HG03442 (cell line): ENCODE data around the gene UCK2.
A peak's percentile ranks its signal among the peaks of the same experiment; 100 is the strongest.

Experiments used
- ATAC-seq: cut with Tn5 transposase; IDR thresholded peaks from one replicate; pipeline ENCODE4 v1.9.1; 2021; ENCODE audit warnings: mild to moderate bottlenecking, moderate library complexity; ENCODE audit not compliant: unreplicated experiment

Gene UCK2

DNA sequence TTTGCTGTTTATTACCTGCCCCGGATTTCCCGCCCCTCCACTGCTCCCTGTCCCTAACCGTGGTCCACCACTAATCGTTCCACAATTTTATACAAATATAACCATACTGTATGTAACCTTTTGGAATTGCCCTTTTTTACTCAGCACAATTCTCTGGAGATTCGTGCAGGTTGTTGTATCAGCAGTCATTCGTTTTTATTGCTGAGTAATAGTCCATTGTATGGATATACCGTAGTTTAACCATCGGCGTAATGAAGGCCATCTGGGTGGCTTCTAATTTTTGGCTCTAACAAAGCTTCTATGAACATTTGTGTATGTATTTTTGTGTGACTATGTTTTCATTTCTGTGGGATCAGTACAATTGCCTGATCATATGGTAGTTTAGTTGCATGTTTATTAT lies 50.0 kb downstream of the UCK2 start:
- ATAC-seq, result no peak

DNA sequence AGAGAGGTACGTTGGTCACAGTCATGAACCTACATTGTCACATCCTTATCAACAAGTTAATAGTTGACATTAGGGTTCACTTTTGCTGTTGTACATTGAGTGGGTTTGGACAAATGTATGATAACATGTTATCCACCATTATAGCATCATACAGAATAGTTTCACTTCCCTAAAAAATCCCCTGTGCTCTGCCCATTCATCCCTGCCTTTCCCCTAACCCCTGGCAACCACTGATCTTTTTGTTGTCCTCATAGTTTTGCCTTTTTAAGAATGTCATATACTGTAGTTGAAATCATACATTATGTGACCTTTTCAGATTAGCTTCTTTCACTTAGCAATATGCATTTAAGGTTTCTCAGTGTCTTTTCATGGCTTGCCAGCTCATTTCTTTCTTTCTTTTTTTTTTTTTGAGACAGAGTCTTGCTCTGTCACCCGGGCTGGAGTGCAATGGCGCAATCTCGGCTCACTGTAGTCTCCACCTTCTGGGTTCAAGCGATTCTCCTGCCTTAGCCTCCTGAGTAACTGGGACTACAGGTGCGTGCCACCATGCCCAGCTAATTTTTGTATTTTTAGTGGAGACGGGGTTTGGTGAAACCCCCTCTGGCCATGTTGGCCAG lies 50.6 kb downstream of the UCK2 start:
- peak; percentile 71 for ATAC-seq

DNA sequence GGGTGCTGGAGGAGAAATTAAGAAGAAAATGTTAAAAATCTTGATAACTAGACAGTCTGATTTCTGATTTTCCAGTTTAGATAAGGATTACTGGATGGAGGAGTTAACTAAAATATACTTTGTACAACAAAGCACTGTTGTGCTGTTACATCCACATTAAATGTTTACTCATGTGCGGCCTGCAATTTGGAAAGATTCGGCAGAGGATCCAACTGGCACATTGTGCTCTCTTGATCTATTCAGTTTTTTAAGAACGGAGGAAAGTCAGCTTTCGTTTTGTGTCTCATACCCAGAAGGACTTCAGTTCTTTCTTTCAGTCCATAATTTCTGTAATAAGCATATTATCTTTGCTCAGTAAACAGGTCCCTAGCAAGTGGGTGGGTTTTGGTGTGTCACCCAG lies 52.5 kb downstream of the UCK2 start:
- ATAC-seq, result no peak

DNA sequence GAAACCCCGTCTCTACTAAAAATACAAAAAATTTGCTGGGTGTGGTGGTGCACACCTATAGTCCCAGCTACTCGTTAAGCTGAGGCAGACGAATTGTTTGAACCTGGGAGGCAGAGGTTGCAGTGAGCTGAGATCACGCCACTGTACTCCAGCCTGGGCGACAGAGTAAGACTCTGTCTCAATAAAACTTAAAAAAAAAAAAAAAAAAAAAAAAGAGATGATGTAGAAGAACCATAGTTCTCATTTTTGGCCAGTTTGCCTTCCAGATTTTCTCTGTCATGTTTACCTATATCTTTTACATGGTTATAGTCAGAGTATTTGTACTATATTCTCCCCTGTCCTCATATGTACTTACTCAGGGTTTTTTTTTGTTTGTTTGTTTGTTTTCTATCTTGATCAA lies 53.6 kb downstream of the UCK2 start:
- ATAC-seq, result no peak

DNA sequence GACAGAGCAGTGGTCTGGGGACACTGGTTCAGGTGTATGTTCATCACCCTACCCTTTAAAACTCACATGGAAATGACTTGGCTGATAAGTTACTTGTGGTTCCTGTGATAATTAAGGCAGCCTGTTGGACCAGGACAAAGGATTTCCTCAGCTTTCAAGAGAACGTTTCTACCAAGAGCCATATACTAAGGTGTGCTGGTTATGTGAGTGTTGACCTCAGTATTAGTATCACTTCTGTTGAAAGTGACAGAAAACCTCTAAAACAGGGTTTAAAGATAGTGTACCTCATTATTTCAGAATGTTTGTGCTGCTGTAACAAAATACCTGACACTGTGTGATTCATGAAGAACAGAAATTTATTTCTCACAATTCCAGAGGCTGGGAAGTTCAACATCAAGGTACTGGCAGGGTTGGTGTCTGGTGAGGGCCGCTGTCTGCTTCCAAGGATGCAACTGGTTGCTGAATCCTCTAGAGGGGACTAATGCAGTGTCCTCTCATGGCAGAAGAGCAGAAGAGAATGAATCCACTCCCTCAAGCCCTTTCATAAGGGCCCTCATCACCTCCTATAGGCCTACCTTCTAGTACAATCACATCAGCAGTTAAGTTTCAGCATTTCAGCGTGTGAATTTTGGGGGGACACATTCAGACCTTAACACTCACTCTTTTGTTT lies 54.9 kb downstream of the UCK2 start:
- ATAC-seq, result no peak

DNA sequence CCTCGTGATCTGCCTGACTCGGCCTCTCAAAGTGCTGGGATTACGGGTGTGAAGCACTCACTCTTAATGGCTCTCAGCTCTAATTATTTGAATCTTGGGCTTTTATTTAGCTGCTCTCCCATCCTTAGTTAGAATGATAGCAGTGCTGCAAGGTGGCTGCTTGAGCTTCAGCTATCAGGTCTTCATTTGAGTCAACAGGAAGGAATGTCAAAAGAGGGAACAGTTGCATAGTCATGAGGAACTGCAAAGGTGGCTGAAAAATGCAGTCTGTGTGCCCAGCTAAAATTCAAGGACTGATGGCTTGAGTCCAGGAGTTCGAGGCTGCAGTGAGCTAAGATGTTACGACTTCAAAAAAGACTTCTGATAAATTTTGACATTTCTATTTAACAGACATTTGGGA lies 55.6 kb downstream of the UCK2 start:
- ATAC-seq, result no peak

DNA sequence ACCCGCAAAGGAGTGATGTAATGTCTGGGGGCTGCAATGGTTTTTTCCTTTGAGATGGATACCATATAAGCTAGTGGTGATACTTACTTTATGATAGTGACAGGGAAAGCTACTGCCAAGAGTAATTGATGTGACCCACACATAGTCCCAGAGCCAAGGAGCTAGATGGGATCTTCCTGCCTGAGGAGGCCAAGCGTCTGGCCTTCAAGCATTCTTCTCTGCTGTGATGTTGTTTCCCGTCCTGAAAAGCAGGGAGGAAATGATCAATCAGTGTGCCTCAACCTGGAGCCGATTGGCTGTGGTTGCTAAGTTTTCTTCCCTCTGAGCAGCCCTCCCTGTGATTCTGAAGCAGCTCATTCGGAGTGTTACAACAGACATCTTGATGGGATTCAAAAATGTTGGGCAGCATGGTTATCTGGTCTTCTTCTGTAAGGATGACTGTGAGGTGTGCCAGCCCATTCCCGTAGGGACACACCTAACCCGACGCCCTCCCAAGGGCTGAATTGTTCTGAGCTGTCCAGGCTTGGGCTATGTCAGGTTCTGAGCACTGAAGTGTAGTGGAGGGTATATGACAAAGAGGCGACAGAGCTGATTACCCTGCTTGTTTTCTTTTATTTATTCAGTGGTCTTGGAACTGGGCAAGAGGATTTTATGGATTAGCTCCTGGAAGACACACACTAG lies 56.7 kb downstream of the UCK2 start:
- no peak for ATAC-seq

DNA sequence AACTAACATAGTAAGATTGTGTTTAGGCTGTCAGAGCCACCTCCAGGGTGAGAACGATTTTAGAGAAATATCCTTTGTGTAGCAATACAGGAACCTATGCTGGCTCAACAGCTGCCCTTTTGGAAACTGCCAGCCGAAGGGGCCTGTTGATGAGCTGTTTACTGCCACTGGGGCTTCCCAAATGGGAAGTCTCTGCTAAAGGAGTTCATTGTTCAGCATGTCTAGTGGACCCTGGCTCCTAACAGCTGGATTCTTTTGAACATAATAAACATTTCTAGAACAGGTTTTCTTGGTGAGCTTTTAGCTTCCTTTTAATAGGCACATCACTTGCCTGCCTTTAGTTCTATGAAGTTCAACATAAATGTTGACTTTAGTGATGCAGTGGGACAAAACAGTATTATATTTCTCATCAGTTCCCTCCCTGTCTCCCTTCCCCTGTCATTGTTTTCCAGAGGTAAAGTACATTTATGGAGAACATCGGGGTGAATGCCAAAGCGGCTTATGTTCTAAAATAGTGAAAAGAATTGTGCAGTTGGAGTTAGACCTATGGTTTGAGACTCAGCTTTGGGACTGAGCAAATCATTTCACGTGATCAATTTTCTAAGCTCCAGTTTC lies 57.4 kb downstream of the UCK2 start:
- no peak for ATAC-seq

DNA sequence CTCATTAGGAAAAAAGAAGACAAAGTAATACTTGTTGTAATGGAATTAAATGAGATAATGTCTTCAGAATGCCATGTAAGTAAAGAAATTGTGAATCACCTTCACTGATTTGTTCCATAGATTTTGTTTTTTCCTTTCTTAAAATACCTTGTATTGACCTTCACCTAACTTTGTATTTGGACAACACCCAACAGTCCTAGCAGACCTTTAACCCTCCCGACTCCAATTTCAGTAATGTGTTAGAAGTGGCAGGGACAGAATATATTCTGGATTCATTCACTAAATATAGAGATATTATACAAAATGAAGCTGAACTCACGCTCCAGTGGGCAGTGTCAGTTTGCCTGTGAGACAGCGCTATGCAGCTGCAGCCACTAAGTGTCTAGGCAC lies 57.9 kb downstream of the UCK2 start:
- no peak for ATAC-seq

DNA sequence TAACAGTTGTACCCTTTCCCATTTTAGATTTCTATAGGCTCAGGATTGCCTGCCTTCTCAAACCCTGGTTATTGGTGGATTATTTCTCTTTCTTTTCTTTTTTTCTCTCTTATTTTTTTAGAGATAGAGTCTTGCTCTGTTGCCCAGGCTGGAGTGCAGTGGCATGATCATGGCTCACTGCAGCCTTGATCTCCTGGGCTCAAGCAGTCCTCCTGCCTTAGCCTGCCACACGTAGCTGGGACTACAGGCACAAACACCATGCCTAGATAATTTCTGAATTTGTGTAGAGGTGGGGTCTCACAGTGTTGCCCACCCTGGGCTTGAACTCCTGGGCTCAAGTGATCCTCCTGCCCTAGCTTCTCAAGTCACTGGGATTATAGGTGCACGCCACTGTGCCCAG lies 58.8 kb downstream of the UCK2 start:
- ATAC-seq, result no peak

DNA sequence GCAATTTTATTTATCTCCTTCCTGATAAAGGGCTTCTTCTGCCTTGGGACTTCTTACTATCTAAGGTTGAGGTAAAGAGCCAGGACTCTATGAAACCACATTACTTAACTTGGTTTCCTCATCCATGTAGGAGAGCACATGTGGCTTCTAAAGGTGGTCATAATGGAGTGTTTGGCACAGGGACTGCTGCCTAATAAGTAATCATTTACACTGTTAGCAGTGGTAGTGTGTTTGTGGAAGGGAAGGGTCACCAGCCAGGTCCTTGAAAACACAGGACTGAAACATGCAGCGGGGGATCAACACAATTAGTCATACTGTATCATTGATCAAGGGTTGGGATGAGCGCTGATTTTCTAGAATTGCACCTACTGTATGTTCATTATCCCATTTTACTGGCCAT lies 59.6 kb downstream of the UCK2 start:
- ATAC-seq, result no peak

DNA sequence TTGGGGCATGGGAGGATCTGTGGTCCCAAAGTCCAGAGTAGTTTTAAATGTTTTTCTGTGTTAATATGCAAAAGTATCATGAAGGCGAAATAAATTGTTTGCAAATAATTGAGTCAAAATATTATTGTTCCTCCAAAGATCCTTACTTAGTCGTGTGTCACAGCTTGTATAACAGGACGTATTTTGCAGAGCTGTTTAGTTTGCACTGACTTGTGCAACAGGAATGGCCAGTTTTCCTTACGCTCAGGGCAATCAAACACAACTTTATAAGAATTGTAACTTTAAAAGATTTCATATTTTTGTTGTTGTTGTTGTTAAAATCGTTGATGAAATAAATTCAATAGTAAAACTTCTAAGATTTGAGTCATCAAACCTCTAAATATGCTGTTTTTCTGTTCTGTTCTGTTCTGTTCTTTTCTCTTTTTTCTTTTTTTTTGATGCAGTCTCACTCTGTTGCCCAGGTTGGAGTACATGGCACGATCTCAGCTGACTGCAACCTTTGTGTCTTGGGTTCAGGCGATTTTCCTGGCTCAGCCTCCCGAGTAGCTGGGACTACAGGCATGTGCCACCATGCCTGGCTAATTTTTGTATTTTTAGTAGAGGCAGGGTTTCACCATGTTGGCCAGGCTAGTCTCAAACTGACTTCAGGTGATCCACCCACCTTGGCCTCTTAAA lies 60.6 kb downstream of the UCK2 start:
- ATAC-seq, result no peak

DNA sequence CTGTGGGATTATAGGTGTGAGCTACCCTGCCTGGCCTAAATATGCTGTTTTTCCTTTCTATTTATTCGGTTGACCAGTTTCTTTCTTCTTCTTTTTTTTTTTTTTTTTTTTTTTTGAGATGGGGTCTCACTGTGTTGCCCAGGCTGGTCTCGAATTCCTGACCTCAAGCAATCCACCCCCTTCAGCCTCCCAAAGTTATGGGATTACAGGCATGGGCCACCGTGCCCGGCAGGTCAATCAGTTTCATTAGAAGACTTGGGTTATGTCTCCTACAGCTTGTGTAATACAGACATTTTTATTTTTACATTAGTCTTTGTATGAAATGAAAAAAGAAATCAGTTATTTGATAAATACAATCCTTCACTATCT lies 61.1 kb downstream of the UCK2 start:
- no peak for ATAC-seq

DNA sequence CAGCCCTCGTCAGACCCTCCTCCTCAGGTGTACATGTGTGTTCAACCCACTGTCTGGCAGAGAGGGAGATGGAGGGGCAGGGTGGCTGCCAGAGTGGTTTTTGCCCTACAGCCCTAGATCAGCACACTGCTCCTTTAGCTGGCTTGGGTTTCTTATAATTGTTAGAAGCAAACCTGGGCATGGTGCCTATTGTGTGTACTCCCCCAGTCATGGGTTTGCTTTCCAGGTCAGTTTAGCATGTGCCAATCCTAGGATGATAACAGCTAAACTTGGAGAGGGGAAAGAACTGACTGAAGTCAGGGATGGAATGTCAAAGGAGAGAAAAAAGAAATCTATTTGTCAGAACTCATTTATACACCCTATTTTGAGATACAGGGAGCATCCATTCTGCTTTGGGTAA lies 63.3 kb downstream of the UCK2 start:
- no peak for ATAC-seq

DNA sequence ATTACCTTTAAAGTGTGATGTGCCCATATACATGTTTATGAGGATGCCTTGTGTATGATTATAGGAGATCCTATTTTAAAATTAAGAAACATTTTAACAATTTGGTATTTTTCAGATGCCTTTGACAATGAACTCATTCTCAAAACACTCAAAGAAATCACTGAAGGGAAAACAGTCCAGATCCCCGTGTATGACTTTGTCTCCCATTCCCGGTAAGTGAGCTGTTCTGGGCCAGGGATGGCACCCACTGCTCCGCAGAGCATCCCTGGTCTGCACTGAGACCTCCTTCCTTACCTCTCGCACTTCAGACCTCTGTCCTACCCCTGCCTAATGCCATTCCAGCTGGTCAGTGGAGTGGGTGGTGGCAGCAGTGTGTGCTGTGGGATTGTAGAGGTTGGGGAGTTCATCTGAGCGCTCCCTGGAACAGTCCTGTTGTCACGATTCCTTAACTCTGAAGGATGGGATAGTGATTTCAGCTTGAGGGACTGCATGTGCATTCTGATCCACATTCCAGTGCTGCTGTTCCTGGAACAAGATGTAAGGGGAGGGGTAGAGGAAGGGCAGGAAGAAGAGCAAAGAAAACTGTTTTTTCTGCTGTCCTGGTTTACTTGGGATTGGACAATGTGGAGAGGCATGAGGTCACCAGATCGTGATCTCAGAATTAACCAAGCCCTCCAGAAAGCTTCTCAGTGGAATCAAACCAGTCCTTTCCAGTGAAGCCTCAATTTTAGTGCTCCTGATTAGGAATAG lies 63.9 kb downstream of the UCK2 start:
- no peak for ATAC-seq

DNA sequence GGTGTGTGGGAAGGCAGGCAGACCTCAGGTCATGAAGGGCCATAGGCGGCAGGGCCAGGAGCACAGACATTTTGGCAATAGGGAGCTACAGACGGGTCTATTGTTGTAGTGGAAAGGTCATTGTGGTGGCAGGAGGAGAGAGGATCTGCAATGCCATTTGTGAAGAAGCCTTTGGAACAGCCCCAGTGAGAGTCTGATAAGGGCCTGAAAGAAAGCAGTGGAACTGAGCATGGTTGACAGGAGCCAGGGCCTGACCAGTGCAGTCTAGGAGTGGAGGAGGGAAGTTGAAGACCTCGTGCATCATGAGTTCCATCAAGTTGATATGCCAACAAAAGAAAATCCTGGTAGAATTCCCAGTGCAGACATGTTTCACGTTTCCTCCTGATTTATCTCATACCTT lies 65.5 kb downstream of the UCK2 start:
- ATAC-seq, result no peak

DNA sequence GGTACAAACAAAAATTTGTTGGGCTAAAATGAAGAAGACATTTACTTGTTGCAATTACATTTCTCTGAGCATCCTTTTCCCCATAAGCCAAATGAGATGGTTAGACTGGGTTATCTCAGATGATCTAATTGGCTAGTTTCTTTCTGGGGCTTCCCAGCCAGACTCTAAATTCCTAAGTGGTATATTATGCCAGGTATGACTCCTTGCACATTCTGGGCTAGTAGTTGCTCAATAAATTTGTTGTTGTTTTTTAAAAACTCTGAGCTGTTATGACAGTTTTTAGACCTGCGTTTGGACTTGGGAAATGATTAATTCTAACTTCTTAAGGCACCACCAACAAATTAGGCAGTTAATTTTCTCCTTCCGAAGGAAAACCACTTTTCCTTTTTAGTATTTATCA lies 66.1 kb downstream of the UCK2 start:
- ATAC-seq, result no peak

DNA sequence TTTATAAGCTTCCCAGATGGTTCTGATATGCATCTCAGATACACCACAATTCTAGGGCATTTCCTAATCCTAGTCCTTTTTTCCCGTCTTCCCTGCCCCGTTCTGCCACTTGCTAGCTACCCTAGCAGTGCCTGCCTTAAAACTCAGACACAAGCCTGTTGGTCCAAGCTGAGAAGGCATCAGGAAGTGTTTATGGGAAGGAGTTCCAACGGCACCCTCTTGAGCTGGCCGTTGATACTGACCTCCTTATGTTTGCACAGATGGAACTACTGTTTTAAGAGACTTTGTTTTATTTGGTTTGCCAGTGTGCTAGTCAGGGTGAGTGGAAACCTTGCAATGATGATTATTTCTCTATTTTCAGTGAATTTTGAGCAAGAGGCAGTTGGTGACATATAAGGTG lies 67.2 kb downstream of the UCK2 start:
- ATAC-seq, result no peak

DNA sequence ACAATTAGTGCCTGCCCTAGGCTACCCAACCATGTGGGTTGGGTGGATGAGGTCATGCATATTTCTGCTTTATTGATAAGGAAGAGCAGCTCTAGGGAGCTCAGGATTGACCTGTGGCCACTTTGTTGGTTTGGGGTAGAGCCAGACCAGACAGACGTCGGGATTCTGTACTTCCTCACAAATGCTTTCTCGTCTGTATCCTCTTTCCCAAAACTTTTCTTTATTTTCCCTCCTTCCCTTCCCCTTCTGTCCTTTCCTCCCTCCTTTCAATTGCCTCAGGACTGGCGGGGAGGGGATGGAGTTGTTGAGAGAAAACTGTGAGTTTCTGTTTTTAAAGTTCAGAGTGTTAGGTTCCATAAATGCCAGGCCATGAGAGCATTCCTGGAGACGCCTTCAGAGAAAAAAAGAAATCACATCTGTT lies 68.0 kb downstream of the UCK2 start:
- no peak for ATAC-seq

DNA sequence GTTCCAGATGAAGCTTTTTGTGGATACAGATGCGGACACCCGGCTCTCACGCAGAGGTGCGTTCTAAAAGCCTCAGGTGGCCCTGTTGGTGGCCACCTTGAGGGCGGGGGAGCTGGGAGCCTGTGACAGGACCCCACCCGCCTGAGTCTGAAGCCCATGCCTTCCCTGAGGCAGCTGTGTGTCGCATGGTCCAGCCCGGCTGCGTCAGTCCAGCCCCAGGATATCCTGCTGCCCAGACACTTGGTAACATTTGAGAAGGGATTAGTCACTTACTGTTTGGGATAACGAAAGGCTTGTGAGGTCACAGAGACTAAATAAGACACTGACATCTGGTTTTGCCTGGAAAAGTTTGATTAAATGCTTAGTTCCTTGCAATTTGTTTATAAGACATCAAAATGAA lies 68.9 kb downstream of the UCK2 start:
- no peak for ATAC-seq
